Measurements from ENCODE around the gene RALGAPA2. TPM values are rescaled to one million over a fixed set of nuclear protein-coding genes. Genes with fewer than 3 reads are reported as not detected.
"Not testable (repeated sequence)": the region's sequence is repeated elsewhere in the genome, so short reads cannot be mapped to it uniquely, and the experiment has no call there.

Gene RALGAPA2
- total RNA-seq, 4 donors from 2014 or later: 20.1 to 27.7 (median 23.0) TPM

- Histone ChIP-seq H3K27me3 (no peaks in the 10 kb centered on the region), H3K9me3 (no peaks in the 10 kb centered on the region), H3K4me3 (no peak overlapping the region), H3K27ac (replicated peaks in 1 of 4) (no peak overlapping the region), H3K4me1 (no peaks in the 10 kb centered on the region), H3K36me3 (peaks cover 0 to 43% (median 14%) of the 10 kb centered on the region in 4 donors)
- DNase-seq (ENCODE audit: extremely low spot score): no peak
- TF ChIP-seq POLR2AphosphoS5 (IDR thresholded peaks at IDR 0.05) (no peak), EP300 (IDR thresholded peaks at IDR 0.05) (no peak), CTCF (IDR thresholded peaks at IDR 0.05) (no peak), POLR2A (IDR thresholded peaks at IDR 0.05; ENCODE audit: low read depth) (no peak)
- intact Hi-C loops (cut with DNase I): no loop called here
- WGBS: 91% methylated on average over 6 of the region's 6 CpGs
Observed at GRCh38 chr20:20546402-20546801, 166.0 kb downstream of the RALGAPA2 start.

- H3K9me3 ChIP-seq; H3K4me3 ChIP-seq; H3K27me3 ChIP-seq; DNase-seq (ENCODE audit: extremely low spot score); intact Hi-C loops (cut with DNase I); H3K27ac ChIP-seq (replicated peaks in 1 of 4); H3K4me1 ChIP-seq: not testable (repeated sequence)
- H3K36me3 ChIP-seq: peaks cover 0 to 47% (median 15%) of the 10 kb centered on the region in 4 donors
- WGBS: 96% methylated on average over 7 of the region's 7 CpGs
Observed at GRCh38 chr20:20543348-20543747, 169.1 kb downstream of the RALGAPA2 start.

- intact Hi-C loops (cut with DNase I): no loop called here
- 76% methylated on average over 6 of the region's 6 CpGs for WGBS
- H3K4me1 ChIP-seq: no peaks in the 10 kb centered on the region
- H3K4me3 ChIP-seq: no peak overlapping the region
- no peak overlapping the region for H3K27ac ChIP-seq (replicated peaks in 1 of 4)
- TF ChIP-seq CTCF (IDR thresholded peaks at IDR 0.05) (no peak), POLR2AphosphoS5 (IDR thresholded peaks at IDR 0.05) (no peak), POLR2A (IDR thresholded peaks at IDR 0.05; ENCODE audit: low read depth) (no peak), EP300 (IDR thresholded peaks at IDR 0.05) (no peak)
- H3K9me3 ChIP-seq: no peaks in the 10 kb centered on the region
- no peaks in the 10 kb centered on the region for H3K27me3 ChIP-seq
- peaks cover 0 to 31% (median 16%) of the 10 kb centered on the region in 4 donors for H3K36me3 ChIP-seq
- no peak for DNase-seq (ENCODE audit: extremely low spot score)
Observed at GRCh38 chr20:20536240-20536933, 176.1 kb downstream of the RALGAPA2 start.

- H3K9me3 ChIP-seq: no peaks in the 10 kb centered on the region
- TF ChIP-seq POLR2AphosphoS5 (IDR thresholded peaks at IDR 0.05) (no peak), EP300 (IDR thresholded peaks at IDR 0.05) (no peak), CTCF (IDR thresholded peaks at IDR 0.05) (no peak), POLR2A (IDR thresholded peaks at IDR 0.05; ENCODE audit: low read depth) (no peak)
- H3K4me3 ChIP-seq: no peak overlapping the region
- intact Hi-C loops (cut with DNase I): no loop called here
- H3K27me3 ChIP-seq: no peaks in the 10 kb centered on the region
- peaks cover 6 to 44% (median 29%) of the 10 kb centered on the region in 4 donors for H3K36me3 ChIP-seq
- 68% methylated on average over 3 of the region's 3 CpGs for WGBS
- H3K27ac ChIP-seq (replicated peaks in 1 of 4): no peak overlapping the region
- DNase-seq (ENCODE audit: extremely low spot score): no peak
- no peaks in the 10 kb centered on the region for H3K4me1 ChIP-seq
Observed at GRCh38 chr20:20535051-20535450, 177.4 kb downstream of the RALGAPA2 start.

GRCh38 chr20:20531283-20531682, 181.2 kb downstream of the RALGAPA2 start:
- TF ChIP-seq POLR2A (IDR thresholded peaks at IDR 0.05; ENCODE audit: low read depth) (no peak), POLR2AphosphoS5 (IDR thresholded peaks at IDR 0.05) (no peak), EP300 (IDR thresholded peaks at IDR 0.05) (no peak), CTCF (IDR thresholded peaks at IDR 0.05) (no peak)
- no peaks in the 10 kb centered on the region for H3K9me3 ChIP-seq
- H3K36me3 ChIP-seq: peaks cover 14 to 55% (median 40%) of the 10 kb centered on the region in 4 donors
- H3K4me1 ChIP-seq: no peaks in the 10 kb centered on the region
- intact Hi-C loops (cut with DNase I): no loop called here
- DNase-seq (ENCODE audit: extremely low spot score): no peak
- no peak overlapping the region for H3K4me3 ChIP-seq
- H3K27ac ChIP-seq (replicated peaks in 1 of 4): no peak overlapping the region
- H3K27me3 ChIP-seq: no peaks in the 10 kb centered on the region
- WGBS: 100% methylated on average over 3 of the region's 6 CpGs

Measured in esophagus muscularis mucosa (tissue), 4 donors.